HL-60 (cell line): ENCODE measurements around the gene SCN10A.

Source experiments
- DNase-seq, 2 experiments: peaks; one replicate each; pipeline ENCODE4 v3.0.0-alpha.2; 2010 to 2020; ENCODE audit warnings: low read depth in 1 of 2, low spot score in 1 of 2
- H3K27ac ChIP-seq: fragments of 250-450 bp; sonication (Bioruptor Pico); replicated peaks from 2 replicates; pipeline ENCODE4 v1.5.1; 2020; ENCODE audit warnings: mild to moderate bottlenecking, moderate library complexity
- H3K27me3 ChIP-seq: fragments of 250-450 bp; sonication (Bioruptor Pico); 2 replicates; pipeline ENCODE4 v1.5.1; 2021; ENCODE audit warnings: mild to moderate bottlenecking, moderate library complexity; ENCODE audit not compliant: insufficient read depth, poor library complexity, severe bottlenecking
- H3K4me3 ChIP-seq: replicated peaks from 2 replicates; pipeline ENCODE4 v1.5.1; 2011; ENCODE audit warnings: mild to moderate bottlenecking, control low read depth, low read length; ENCODE audit not compliant: insufficient read depth
- GABPA ChIP-seq: IDR thresholded peaks from 2 replicates; pipeline ENCODE4 v1.6.1; 2012; ENCODE audit warnings: low read depth
- POLR2AphosphoS5 ChIP-seq: IDR thresholded peaks from 2 replicates; pipeline ENCODE4 v1.6.1; 2012; ENCODE audit warnings: low read depth
- SPI1 ChIP-seq: IDR thresholded peaks from 2 replicates; pipeline ENCODE4 v1.6.1; 2012; ENCODE audit warnings: low read depth, mild to moderate bottlenecking, borderline replicate concordance
- long read RNA-seq: library from polyadenylated mRNA; unstranded; transcript quantifications from one replicate; pipeline ENCODE4 v2.0.0, GENCODE V29; 2020
- TF ChIP-seq, protein P1 (sequence below): IDR thresholded peaks from 2 replicates; pipeline ENCODE4 v1.6.1; 2012; ENCODE audit warnings: low read depth; ENCODE audit not compliant: insufficient replicate concordance
- TF ChIP-seq, protein P2 (sequence below): IDR thresholded peaks from one replicate; pipeline ENCODE4 v1.5.1; 2011; ENCODE audit warnings: low read length, control low read depth, inconsistent platforms; ENCODE audit not compliant: insufficient read depth

The SCN10A gene
- long read RNA-seq, result 0 reads

DNA sequence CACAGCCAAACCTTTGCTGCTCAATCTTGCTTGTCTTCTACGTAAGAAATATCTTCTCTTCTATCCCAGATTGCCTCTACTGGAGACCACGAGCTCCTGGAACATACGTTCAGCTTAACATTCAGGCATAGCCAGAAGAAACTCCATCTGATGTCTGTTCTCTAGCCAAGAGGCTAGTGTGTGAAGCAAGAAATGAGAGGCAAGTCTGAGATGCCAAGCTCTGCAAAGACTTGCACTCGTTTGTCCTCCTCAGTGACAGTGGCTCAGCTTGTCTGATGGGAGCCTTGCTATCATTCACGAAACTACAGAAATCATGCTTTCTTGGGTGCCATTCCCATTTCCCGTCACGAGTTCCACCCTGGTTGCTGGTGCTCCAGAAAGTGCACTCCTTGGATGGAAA lies at the start of gene SCN10A:
Gene SCN10A (minus strand): TSS at position 192 of the 400 bp plus-strand sequence. CDS start 22,207 bp downstream, outside the sequence.
- TF ChIP-seq POLR2AphosphoS5, result no peak
- no peak for TF ChIP-seq GABPA
- TF ChIP-seq, protein P1, sequence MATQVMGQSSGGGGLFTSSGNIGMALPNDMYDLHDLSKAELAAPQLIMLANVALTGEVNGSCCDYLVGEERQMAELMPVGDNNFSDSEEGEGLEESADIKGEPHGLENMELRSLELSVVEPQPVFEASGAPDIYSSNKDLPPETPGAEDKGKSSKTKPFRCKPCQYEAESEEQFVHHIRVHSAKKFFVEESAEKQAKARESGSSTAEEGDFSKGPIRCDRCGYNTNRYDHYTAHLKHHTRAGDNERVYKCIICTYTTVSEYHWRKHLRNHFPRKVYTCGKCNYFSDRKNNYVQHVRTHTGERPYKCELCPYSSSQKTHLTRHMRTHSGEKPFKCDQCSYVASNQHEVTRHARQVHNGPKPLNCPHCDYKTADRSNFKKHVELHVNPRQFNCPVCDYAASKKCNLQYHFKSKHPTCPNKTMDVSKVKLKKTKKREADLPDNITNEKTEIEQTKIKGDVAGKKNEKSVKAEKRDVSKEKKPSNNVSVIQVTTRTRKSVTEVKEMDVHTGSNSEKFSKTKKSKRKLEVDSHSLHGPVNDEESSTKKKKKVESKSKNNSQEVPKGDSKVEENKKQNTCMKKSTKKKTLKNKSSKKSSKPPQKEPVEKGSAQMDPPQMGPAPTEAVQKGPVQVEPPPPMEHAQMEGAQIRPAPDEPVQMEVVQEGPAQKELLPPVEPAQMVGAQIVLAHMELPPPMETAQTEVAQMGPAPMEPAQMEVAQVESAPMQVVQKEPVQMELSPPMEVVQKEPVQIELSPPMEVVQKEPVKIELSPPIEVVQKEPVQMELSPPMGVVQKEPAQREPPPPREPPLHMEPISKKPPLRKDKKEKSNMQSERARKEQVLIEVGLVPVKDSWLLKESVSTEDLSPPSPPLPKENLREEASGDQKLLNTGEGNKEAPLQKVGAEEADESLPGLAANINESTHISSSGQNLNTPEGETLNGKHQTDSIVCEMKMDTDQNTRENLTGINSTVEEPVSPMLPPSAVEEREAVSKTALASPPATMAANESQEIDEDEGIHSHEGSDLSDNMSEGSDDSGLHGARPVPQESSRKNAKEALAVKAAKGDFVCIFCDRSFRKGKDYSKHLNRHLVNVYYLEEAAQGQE, result no peak
- no peak for TF ChIP-seq SPI1
- TF ChIP-seq, protein P2, sequence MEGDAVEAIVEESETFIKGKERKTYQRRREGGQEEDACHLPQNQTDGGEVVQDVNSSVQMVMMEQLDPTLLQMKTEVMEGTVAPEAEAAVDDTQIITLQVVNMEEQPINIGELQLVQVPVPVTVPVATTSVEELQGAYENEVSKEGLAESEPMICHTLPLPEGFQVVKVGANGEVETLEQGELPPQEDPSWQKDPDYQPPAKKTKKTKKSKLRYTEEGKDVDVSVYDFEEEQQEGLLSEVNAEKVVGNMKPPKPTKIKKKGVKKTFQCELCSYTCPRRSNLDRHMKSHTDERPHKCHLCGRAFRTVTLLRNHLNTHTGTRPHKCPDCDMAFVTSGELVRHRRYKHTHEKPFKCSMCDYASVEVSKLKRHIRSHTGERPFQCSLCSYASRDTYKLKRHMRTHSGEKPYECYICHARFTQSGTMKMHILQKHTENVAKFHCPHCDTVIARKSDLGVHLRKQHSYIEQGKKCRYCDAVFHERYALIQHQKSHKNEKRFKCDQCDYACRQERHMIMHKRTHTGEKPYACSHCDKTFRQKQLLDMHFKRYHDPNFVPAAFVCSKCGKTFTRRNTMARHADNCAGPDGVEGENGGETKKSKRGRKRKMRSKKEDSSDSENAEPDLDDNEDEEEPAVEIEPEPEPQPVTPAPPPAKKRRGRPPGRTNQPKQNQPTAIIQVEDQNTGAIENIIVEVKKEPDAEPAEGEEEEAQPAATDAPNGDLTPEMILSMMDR, result no peak
- no peak for DNase-seq
- H3K4me3 ChIP-seq, result no peak within 1 kb of the TSS
- no peaks in the 10 kb centered on the region for H3K27me3 ChIP-seq
- no peak within 1 kb of the TSS for H3K27ac ChIP-seq

DNA sequence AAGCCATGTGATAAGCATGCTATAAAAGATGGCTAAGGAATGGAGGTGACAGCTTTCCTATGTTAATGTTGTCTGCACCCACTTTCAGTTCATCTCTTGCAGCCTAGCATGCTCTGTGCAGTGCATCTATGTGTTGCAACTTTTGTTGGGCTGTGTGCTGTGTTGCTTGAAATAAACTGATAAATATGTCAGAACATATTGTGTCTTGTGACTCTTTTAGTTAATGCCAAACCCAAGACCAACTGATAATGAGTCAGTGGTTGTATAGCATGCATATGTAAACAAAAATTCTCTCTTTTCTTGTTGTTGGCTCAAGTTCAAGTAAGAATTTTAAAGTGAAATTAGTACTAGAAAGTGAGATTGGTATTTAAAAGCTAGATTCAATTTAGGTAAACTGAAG lies 37.0 kb upstream of the SCN10A start:
- TF ChIP-seq, protein P1, result no peak
- TF ChIP-seq POLR2AphosphoS5 (no peak), SPI1 (no peak), GABPA (no peak)
- TF ChIP-seq, protein P2, result no peak
- no peaks in the 10 kb centered on the region for H3K27me3 ChIP-seq
- DNase-seq, result no peak

DNA sequence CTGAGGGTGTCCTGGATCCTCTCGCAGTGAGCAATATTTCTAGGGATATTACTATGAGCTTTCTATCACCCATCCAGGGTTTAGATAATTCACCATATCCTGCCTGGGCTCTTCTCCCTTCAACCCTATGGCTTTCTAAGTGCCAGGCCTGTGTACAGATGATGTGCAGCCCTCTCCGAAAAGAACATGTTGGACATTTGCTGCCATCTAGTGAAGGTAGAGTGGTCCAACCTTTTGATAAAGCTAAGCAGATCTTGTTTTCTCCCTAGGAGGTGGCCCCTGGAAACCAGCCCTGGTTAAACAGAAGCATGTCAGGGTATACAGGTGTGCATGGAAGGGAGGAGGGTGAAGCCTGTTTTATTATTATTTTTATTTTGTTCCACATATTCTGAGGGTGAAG lies 27.9 kb upstream of the SCN10A start:
- DNase-seq, result no peak
- Histone ChIP-seq H3K4me3 (no peak overlapping the region), H3K27me3 (peaks cover 12% of the 10 kb centered on the region), H3K27ac (no peak overlapping the region)
- TF ChIP-seq SPI1 (no peak), POLR2AphosphoS5 (no peak), GABPA (no peak)
- TF ChIP-seq, protein P1, result no peak
- TF ChIP-seq, protein P2, result no peak

More for the DNA sequence above, 37.0 kb upstream of the SCN10A start:
- Histone ChIP-seq H3K4me3 (no peak overlapping the region), H3K27ac (no peak overlapping the region)
